ENCODE results near the gene URB2. TPM values are rescaled to one million over a fixed set of nuclear protein-coding genes. Genes with fewer than 3 reads are reported as not detected.
A peak's percentile ranks its signal among the peaks of the same experiment; 100 is the strongest.

The URB2 gene
- total RNA-seq, 1 experiment from 2014 or later = 24.6 TPM

DNA sequence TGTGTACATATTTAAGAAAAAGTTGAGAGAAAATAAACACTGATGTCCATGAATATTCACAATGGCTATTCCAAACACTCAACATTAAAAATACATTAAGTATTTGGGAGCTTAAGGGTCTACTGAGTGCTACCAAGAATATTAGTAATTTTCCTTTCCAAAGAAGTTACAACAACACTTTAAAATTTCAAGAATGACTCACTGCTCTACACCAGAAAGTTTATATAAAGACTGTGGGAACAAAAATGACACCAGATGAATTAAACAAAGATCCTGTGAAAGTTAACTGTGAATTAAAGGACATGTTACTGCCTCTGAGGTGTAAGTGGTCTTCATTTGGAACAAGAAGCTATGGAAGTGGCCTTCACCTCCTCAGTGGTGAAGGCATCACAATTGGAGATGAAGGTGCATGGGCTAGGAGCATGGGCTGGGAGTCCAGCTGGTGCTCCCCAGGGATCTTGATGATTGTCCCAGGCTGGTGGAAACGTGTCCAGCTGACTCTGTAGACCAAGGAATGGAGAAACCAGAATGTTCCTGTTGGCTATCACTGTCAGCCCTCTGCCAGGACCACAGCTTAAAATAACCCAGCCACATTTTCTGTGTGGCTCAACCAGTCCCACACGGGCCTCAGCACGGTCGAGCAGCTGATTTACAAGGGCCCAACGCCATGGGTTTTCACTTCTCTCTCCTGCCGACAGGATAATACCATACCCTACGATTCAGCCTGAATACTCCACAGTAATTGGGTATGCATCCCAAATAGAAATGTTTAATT, 28.9 kb upstream of the URB2 start:
- POLR2A ChIA-PET = no interaction called here
- Mint-ChIP-seq H3K9me3 (no peaks in the 10 kb centered on the region), H3K4me3 (no peak overlapping the region), H3K27ac (no peak overlapping the region), H3K4me1 (peaks cover 11% of the 10 kb centered on the region), H3K27me3 (ENCODE audit: low read depth) (no peaks in the 10 kb centered on the region), H3K36me3 (peaks cover 31% of the 10 kb centered on the region)
- DNase-seq (ENCODE audit: low spot score) = no peak
- TF ChIP-seq, protein P1, sequence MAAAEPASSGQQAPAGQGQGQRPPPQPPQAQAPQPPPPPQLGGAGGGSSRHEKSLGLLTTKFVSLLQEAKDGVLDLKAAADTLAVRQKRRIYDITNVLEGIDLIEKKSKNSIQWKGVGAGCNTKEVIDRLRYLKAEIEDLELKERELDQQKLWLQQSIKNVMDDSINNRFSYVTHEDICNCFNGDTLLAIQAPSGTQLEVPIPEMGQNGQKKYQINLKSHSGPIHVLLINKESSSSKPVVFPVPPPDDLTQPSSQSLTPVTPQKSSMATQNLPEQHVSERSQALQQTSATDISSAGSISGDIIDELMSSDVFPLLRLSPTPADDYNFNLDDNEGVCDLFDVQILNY (CRISPR knock-in tag; IDR thresholded peaks at IDR 0.05) = no peak
- peak; percentile 82; the same call in 1 of the 2 replicates for TF ChIP-seq ZNF121 (CRISPR knock-in tag; IDR thresholded peaks at IDR 0.05)
- CTCF ChIA-PET = no interaction called here
- ATAC-seq = no peak

GRCh38 chr1:229597877-229598276, 28.2 kb upstream of the URB2 start:
- no peak for ATAC-seq
- H3K4me1 Mint-ChIP-seq = peaks cover 11% of the 10 kb centered on the region
- no peak overlapping the region for H3K27ac Mint-ChIP-seq
- no peak for TF ChIP-seq SMAD3 (CRISPR knock-in tag; IDR thresholded peaks at IDR 0.05; ENCODE audit: borderline replicate concordance)
- TF ChIP-seq ZBTB21 (CRISPR knock-in tag; IDR thresholded peaks at IDR 0.05; ENCODE audit: borderline replicate concordance) = no peak
- TF ChIP-seq TEAD1 (CRISPR knock-in tag; IDR thresholded peaks at IDR 0.05) = no peak
- TF ChIP-seq PREB (CRISPR knock-in tag; IDR thresholded peaks at IDR 0.05; ENCODE audit: borderline replicate concordance) = no peak
- TF ChIP-seq E2F1 (CRISPR knock-in tag; IDR thresholded peaks at IDR 0.05) = no peak
- TF ChIP-seq GTF2I (CRISPR knock-in tag; conservative IDR thresholded peaks at IDR 0.05) = no peak
- no peak for TF ChIP-seq GRHL2 (CRISPR knock-in tag; IDR thresholded peaks at IDR 0.05; ENCODE audit: insufficient replicate concordance, severe bottlenecking)
- TF ChIP-seq, protein P2, sequence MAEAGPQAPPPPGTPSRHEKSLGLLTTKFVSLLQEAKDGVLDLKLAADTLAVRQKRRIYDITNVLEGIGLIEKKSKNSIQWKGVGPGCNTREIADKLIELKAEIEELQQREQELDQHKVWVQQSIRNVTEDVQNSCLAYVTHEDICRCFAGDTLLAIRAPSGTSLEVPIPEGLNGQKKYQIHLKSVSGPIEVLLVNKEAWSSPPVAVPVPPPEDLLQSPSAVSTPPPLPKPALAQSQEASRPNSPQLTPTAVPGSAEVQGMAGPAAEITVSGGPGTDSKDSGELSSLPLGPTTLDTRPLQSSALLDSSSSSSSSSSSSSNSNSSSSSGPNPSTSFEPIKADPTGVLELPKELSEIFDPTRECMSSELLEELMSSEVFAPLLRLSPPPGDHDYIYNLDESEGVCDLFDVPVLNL (CRISPR knock-in tag; IDR thresholded peaks at IDR 0.05; ENCODE audit: borderline replicate concordance, low read depth) = no peak
- no peak for TF ChIP-seq ZNF232 (CRISPR knock-in tag; IDR thresholded peaks at IDR 0.05)
- TF ChIP-seq OVOL2 (CRISPR knock-in tag; IDR thresholded peaks at IDR 0.05; ENCODE audit: borderline replicate concordance) = no peak
- no peak for TF ChIP-seq ZNF121 (CRISPR knock-in tag; IDR thresholded peaks at IDR 0.05)
- no peak for TF ChIP-seq ZNF396 (CRISPR knock-in tag; IDR thresholded peaks at IDR 0.05; ENCODE audit: borderline replicate concordance)
- no peak for TF ChIP-seq ZNF671 (CRISPR knock-in tag; IDR thresholded peaks at IDR 0.05)
- TF ChIP-seq, protein P3, sequence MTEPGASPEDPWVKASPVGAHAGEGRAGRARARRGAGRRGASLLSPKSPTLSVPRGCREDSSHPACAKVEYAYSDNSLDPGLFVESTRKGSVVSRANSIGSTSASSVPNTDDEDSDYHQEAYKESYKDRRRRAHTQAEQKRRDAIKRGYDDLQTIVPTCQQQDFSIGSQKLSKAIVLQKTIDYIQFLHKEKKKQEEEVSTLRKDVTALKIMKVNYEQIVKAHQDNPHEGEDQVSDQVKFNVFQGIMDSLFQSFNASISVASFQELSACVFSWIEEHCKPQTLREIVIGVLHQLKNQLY (CRISPR knock-in tag; IDR thresholded peaks at IDR 0.05) = no peak
- no peak for TF ChIP-seq ZNF416 (CRISPR knock-in tag; IDR thresholded peaks at IDR 0.05)
- no peak for TF ChIP-seq ZNF219 (CRISPR knock-in tag; IDR thresholded peaks at IDR 0.05; ENCODE audit: borderline replicate concordance)
- TF ChIP-seq, protein P4, sequence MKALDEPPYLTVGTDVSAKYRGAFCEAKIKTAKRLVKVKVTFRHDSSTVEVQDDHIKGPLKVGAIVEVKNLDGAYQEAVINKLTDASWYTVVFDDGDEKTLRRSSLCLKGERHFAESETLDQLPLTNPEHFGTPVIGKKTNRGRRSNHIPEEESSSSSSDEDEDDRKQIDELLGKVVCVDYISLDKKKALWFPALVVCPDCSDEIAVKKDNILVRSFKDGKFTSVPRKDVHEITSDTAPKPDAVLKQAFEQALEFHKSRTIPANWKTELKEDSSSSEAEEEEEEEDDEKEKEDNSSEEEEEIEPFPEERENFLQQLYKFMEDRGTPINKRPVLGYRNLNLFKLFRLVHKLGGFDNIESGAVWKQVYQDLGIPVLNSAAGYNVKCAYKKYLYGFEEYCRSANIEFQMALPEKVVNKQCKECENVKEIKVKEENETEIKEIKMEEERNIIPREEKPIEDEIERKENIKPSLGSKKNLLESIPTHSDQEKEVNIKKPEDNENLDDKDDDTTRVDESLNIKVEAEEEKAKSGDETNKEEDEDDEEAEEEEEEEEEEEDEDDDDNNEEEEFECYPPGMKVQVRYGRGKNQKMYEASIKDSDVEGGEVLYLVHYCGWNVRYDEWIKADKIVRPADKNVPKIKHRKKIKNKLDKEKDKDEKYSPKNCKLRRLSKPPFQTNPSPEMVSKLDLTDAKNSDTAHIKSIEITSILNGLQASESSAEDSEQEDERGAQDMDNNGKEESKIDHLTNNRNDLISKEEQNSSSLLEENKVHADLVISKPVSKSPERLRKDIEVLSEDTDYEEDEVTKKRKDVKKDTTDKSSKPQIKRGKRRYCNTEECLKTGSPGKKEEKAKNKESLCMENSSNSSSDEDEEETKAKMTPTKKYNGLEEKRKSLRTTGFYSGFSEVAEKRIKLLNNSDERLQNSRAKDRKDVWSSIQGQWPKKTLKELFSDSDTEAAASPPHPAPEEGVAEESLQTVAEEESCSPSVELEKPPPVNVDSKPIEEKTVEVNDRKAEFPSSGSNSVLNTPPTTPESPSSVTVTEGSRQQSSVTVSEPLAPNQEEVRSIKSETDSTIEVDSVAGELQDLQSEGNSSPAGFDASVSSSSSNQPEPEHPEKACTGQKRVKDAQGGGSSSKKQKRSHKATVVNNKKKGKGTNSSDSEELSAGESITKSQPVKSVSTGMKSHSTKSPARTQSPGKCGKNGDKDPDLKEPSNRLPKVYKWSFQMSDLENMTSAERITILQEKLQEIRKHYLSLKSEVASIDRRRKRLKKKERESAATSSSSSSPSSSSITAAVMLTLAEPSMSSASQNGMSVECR (CRISPR knock-in tag; IDR thresholded peaks at IDR 0.05; ENCODE audit: borderline replicate concordance) = no peak
- no peak for TF ChIP-seq HMGXB4 (CRISPR knock-in tag; IDR thresholded peaks at IDR 0.05)
- TF ChIP-seq RORB (CRISPR knock-in tag; IDR thresholded peaks at IDR 0.05) = no peak
- ChIA-PET POLR2A (no interaction called here), CTCF (no interaction called here)
- no peaks in the 10 kb centered on the region for H3K27me3 Mint-ChIP-seq (ENCODE audit: low read depth)
- no peak overlapping the region for H3K4me3 Mint-ChIP-seq
- no peaks in the 10 kb centered on the region for H3K9me3 Mint-ChIP-seq
- DNase-seq (ENCODE audit: low spot score) = no peak
- peaks cover 36% of the 10 kb centered on the region for H3K36me3 Mint-ChIP-seq

Measured in WTC11 (cell line).